Measurements from ENCODE around the gene DDX27. TPM values are rescaled to one million over a fixed set of nuclear protein-coding genes. Genes with fewer than 3 reads are reported as not detected.
"Not testable (repeated sequence)": the region's sequence is repeated elsewhere in the genome, so short reads cannot be mapped to it uniquely, and the experiment has no call there.

DDX27 gene
- total RNA-seq, 1 donor from 2014 or later, result 30.5 TPM

DNA sequence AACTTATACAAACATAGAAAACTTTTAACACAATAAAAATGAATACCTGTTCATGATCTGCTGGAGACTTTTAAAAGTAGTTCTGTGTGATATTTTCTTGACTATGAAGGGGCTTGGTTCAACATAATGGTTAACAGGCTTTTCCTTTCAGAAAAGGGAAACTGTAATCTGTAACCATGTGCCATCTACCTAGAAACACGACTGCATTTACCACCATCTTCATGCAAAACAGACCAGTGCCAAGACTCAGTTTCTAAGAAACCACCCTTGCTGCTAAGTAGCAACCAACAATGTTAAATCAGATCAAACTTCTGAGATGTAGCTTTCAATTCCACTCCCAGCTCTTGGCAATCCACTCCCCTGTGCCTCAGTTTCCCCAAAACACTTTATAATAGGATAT is 46.8 kb upstream of the DDX27 start:
- Mint-ChIP-seq H3K9me3 (ENCODE audit: unreplicated experiment) (no peaks in the 10 kb centered on the region), H3K27me3 (ENCODE audit: unreplicated experiment) (no peaks in the 10 kb centered on the region), H3K4me3 (ENCODE audit: unreplicated experiment) (no peak overlapping the region), H3K36me3 (ENCODE audit: unreplicated experiment) (peaks cover 16% of the 10 kb centered on the region), H3K4me1 (ENCODE audit: unreplicated experiment) (peaks cover 15% of the 10 kb centered on the region), H3K27ac (ENCODE audit: unreplicated experiment) (no peak overlapping the region)
- TF ChIP-seq, protein P1, sequence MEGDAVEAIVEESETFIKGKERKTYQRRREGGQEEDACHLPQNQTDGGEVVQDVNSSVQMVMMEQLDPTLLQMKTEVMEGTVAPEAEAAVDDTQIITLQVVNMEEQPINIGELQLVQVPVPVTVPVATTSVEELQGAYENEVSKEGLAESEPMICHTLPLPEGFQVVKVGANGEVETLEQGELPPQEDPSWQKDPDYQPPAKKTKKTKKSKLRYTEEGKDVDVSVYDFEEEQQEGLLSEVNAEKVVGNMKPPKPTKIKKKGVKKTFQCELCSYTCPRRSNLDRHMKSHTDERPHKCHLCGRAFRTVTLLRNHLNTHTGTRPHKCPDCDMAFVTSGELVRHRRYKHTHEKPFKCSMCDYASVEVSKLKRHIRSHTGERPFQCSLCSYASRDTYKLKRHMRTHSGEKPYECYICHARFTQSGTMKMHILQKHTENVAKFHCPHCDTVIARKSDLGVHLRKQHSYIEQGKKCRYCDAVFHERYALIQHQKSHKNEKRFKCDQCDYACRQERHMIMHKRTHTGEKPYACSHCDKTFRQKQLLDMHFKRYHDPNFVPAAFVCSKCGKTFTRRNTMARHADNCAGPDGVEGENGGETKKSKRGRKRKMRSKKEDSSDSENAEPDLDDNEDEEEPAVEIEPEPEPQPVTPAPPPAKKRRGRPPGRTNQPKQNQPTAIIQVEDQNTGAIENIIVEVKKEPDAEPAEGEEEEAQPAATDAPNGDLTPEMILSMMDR (IDR thresholded peaks at IDR 0.05), result no peak
- no peak for DNase-seq (ENCODE audit: extremely low spot score, unreplicated experiment)

DNA sequence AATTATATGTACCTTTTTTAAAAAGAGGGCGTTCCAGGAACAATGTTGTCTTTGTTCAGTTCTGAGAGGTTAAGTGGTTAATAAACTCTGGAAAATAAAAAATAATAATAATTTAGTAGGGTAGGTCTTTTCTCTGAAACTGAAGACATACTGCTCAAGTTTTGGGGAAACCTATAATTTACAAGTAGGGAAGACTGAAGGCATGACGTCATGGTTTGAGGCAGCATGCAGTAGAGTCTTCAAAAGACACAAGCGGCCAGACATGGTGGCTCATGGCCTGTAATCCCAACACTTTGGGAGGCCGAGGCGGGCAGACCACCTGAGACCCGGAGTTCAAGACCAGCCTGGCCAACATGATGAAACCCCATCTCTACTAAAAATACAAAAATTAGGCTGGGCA is 45.0 kb upstream of the DDX27 start:
- DNase-seq (ENCODE audit: extremely low spot score, unreplicated experiment), result no peak
- Mint-ChIP-seq H3K27me3 (ENCODE audit: unreplicated experiment) (no peaks in the 10 kb centered on the region), H3K27ac (ENCODE audit: unreplicated experiment) (no peak overlapping the region), H3K4me1 (ENCODE audit: unreplicated experiment) (no peaks in the 10 kb centered on the region), H3K9me3 (ENCODE audit: unreplicated experiment) (no peaks in the 10 kb centered on the region), H3K36me3 (ENCODE audit: unreplicated experiment) (peaks cover 16% of the 10 kb centered on the region), H3K4me3 (ENCODE audit: unreplicated experiment) (no peak overlapping the region)
- TF ChIP-seq, protein P1 (IDR thresholded peaks at IDR 0.05), result no peak

DNA sequence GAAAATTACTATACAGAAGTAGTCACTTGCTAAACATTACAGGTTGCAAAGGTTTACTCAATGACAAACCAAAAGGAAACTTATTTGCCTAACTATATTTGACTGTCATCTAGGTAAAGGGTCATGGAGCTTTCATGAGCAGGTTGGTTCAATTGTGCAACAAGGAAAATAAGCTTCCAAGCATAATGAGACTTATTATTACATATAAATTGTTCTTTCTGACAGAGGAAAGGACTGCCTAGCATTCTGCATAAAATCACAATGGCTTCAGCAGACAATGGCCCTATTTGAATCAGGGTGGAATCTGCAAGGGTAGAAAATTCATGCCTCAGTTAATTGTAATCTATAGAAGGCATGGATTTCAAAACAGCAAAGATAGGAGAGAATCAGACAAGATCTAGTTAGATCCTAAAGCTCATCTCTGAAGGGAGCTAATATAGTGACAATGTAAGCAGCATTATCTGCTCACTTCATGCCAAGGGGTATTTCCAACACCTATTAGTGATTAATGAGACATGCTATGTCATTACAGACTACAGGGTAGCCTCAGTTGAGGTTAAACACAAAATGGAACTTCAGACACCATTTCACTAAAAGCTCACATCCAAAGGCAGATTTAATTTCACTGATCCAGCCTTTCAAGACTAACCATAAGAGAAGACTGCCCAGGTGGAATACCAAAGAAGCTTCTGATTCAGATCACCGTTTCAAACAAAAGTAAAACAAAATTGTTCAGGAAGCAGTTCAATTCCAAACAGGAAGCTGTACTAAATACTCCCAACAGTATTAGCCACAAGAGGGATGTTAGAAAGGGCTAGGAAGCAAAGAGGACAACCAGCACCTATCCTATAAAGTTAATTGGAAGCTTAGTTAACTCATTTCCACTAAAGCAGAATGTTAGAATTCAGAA is 39.6 kb upstream of the DDX27 start:
- Mint-ChIP-seq H3K27ac (ENCODE audit: unreplicated experiment) (peak overlapping the region; percentile 2), H3K36me3 (ENCODE audit: unreplicated experiment) (no peaks in the 10 kb centered on the region), H3K4me1 (ENCODE audit: unreplicated experiment) (peaks cover 17% of the 10 kb centered on the region), H3K27me3 (ENCODE audit: unreplicated experiment) (no peaks in the 10 kb centered on the region), H3K4me3 (ENCODE audit: unreplicated experiment) (no peak overlapping the region), H3K9me3 (ENCODE audit: unreplicated experiment) (no peaks in the 10 kb centered on the region)
- TF ChIP-seq, protein P1 (IDR thresholded peaks at IDR 0.05), result no peak
- no peak for DNase-seq (ENCODE audit: extremely low spot score, unreplicated experiment)

DNA sequence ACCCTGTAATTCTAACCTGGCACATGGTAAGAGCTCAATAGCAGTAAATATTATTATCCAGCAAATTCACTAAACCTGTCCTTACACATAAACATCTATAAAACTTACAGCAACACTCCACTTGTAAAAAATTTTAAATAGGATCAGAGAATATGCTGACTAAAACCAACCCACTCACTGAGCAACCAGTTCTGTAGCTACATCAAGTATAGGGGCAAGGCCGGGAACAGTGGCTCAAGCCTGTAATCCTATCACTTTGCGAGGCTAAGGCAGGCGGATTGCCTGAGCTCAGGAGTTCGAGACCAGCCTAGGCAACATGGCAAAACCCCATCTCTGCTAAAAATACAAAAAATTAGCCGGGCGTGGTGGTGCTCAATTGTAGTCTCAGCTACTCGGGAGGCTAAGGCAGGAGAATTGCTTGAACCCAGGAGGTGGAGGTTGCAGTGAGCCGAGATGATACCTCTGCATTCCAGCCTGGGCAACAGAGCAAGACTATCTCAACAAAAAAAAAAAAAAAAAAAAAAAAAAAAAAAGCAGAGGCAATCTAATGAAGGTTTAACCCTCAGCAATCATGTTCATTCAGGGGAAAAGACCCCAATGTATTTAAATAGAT is 37.8 kb upstream of the DDX27 start:
- H3K27me3 Mint-ChIP-seq (ENCODE audit: unreplicated experiment), result no peaks in the 10 kb centered on the region
- no peaks in the 10 kb centered on the region for H3K9me3 Mint-ChIP-seq (ENCODE audit: unreplicated experiment)
- no peak for DNase-seq (ENCODE audit: extremely low spot score, unreplicated experiment)
- no peak overlapping the region for H3K4me3 Mint-ChIP-seq (ENCODE audit: unreplicated experiment)
- TF ChIP-seq, protein P1 (IDR thresholded peaks at IDR 0.05), result no peak
- no peaks in the 10 kb centered on the region for H3K36me3 Mint-ChIP-seq (ENCODE audit: unreplicated experiment)
- H3K4me1 Mint-ChIP-seq (ENCODE audit: unreplicated experiment), result peaks cover 32% of the 10 kb centered on the region
- H3K27ac Mint-ChIP-seq (ENCODE audit: unreplicated experiment), result no peak overlapping the region

DNA sequence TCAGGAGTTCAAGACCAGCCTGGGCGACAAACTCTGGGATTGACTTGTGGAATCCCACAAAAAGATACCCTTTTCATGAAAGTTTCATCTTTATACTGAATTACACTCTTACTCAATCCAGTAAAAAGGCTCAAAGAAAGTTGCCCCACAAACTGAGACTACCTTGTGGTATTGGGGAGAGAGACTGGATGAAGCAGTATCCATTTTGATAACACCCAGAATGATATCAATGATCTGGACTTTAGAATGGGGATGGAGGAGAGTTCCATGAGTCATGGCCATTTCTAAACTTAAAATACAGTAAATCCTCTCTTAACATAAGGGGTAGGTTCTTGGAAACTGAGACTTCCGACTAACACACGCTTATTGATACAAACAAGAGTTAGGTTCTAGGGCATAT is 35.8 kb upstream of the DDX27 start:
- Mint-ChIP-seq H3K27ac (ENCODE audit: unreplicated experiment) (no peak overlapping the region), H3K4me3 (ENCODE audit: unreplicated experiment) (no peak overlapping the region), H3K4me1 (ENCODE audit: unreplicated experiment) (peaks cover 37% of the 10 kb centered on the region), H3K9me3 (ENCODE audit: unreplicated experiment) (no peaks in the 10 kb centered on the region), H3K36me3 (ENCODE audit: unreplicated experiment) (no peaks in the 10 kb centered on the region), H3K27me3 (ENCODE audit: unreplicated experiment) (no peaks in the 10 kb centered on the region)
- TF ChIP-seq, protein P1 (IDR thresholded peaks at IDR 0.05), result no peak
- DNase-seq (ENCODE audit: extremely low spot score, unreplicated experiment), result no peak

DNA sequence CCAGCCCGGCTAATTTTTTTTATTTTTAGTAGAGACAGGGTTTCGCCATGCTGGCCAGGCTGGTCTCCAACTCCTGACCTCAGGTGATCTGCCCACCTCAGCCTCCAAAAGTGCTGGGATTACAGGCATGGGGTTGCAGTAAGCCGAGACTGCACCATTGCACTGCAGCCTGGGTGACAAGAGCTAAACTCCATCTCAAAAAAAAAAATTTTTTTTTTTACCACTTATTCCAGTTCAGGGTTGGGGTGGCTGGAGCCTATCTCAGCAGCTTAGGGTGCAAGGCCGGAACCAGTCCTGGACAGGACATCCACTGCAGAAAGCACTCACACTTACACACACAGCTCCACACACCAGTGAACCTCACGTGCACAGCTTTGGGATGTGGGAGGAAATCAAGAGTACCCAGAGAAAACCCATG is 35.1 kb upstream of the DDX27 start:
- peak; percentile 21 for DNase-seq (ENCODE audit: extremely low spot score, unreplicated experiment)
- H3K4me3 Mint-ChIP-seq (ENCODE audit: unreplicated experiment); H3K27me3 Mint-ChIP-seq (ENCODE audit: unreplicated experiment); H3K27ac Mint-ChIP-seq (ENCODE audit: unreplicated experiment); H3K9me3 Mint-ChIP-seq (ENCODE audit: unreplicated experiment); H3K36me3 Mint-ChIP-seq (ENCODE audit: unreplicated experiment): not testable (repeated sequence)
- H3K4me1 Mint-ChIP-seq (ENCODE audit: unreplicated experiment), result peaks cover 40% of the 10 kb centered on the region

All from osteocyte (in vitro differentiated cells).